GM19023 (cell line): ENCODE data around the gene PSD4.

ENCODE experiments used
- ATAC-seq: cut with Tn5 transposase; IDR thresholded peaks from one replicate; pipeline ENCODE4 v1.9.1; 2021; ENCODE audit warnings: mild to moderate bottlenecking, moderate library complexity; ENCODE audit not compliant: unreplicated experiment

Gene PSD4

GRCh38 chr2:113141451-113141850 is 32.3 kb upstream of the PSD4 start:
- no peak for ATAC-seq

- no peak for ATAC-seq
Observed at GRCh38 chr2:113142290-113142689, 31.5 kb upstream of the PSD4 start.

GRCh38 chr2:113144259-113144658 is 29.5 kb upstream of the PSD4 start:
- no peak for ATAC-seq

- ATAC-seq: no peak
Observed at GRCh38 chr2:113148606-113149552, 24.9 kb upstream of the PSD4 start.

- ATAC-seq: no peak
Observed at GRCh38 chr2:113149553-113150257, 24.1 kb upstream of the PSD4 start.

DNA sequence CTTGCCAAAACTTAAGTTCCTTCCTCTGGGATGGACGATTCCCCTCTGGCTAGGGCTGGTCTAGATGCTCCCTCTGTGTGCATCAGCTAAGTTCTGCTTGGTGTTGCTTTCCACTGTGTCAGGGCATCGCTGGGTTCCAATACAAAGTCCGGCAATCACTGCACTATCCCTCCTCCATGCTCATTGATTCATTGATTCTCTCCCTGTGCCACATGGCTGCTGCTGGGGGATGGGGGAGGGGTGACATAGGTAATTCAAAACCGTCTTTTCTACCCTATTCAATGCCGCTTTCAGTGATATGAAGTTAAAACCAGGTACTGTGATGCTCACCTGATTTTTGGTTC is 23.5 kb upstream of the PSD4 start:
- ATAC-seq: no peak

GRCh38 chr2:113155331-113155730 is 18.4 kb upstream of the PSD4 start:
- ATAC-seq: no peak

GRCh38 chr2:113156278-113157117 is 17.3 kb upstream of the PSD4 start:
- no peak for ATAC-seq

DNA sequence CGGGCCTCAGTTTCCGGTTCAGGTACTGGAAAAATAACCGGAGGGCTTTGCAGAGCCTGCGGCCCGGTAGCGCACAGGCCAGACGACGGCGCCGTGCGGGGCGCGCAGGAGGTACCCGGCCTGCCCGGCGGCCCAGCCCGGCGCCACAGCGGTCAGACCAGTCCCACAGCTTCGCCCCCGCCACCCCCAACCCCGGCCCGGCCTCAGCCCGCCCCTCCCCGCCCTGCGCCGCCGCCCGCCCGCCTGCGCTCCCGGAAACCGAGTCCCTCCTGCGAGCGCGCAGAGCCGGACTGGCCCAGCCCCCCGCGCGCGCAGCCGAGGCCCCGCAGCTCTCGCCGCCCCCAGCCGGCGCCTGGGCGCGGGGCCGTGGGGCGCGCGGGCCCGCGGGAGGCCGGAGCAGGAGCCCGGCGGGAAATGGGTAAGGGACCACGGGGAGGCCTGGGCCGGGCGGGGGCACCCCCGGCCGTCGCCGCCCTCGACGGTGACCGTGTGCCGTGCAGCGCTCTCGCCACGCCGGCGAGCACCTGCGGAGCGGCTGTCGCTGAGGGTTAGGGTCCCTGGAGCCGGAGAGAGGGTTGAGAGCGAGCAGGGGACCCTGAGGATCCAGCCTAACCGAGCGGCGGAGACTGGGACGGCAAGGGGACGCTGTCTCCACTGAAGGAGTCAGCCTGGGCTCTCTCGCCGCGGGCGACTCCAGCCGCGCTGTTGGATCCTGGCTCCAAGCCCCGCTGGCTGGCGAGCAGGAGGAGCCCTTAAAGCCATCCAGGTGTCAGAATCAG is 16.5 kb upstream of the PSD4 start:
- ATAC-seq: peak; percentile 76

- ATAC-seq: peak; percentile 20
Observed at GRCh38 chr2:113157897-113158753, 15.6 kb upstream of the PSD4 start.

DNA sequence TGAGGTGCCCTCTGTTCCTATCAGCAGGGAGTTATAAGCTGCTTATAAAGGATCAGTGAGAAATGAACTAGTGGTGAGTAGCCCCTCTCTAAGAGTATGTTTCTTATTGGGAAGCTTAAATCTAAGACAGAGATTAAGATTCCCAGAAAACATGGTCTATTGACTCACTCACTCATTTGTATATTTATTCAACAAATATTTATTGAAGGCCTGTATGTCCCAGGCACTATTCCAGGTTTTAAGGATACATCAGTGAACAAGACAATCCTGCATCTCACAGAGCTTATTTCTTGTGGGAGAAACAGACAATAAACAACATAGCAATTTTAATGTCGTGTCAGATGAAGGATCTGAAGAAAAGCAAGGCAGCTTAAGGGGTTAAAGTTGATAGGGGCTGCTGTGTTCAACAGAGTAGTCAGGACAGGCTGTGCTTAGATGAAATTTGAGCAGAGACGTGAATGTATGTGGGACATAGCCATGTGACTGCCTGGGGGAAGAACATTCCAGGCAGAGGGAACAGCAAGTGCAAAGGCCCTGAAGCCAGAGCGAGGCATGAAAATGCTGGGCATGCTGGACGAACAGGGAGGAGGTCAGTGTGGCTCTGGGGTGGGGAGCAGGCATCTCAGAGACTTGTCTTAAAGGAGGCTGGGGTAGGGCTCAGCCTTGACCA is 14.8 kb upstream of the PSD4 start:
- no peak for ATAC-seq

DNA sequence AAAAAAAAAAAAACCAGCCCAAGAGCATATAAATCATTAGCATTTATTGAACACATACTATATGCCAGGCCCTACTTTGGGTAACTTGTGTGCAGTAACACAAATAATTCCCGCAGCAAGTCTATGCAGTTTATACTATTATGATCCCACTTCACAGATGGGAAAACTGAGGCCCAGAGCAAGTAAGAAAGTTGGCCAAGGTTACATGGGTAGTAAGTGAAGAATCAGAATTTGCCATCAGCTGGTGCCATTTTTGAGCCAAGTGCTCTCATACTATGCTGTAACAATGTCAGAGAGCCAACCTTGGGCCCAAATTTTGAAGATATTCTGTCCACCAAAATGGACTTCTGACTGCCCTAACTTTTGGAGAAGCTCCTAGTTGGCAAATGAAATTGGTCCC is 13.5 kb upstream of the PSD4 start:
- ATAC-seq: no peak

DNA sequence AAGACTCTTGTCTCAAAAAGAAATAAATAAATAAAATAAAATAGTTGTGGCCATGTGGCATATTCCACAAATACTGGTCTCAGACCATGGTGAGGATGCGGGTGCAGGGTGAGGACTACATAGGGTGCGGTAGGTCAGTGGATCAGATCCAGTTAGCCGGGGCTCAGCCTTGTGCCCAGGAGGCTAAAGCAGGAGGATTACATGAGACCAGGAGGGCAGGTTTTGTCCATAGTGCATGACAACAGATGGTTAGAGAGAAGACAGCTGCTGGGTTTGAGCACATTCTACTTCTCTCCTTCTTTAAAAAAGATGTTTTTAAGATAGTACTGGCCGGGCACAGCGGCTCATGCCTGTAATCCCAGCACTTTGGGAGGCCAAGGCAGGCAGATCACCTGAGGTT is 12.8 kb upstream of the PSD4 start:
- ATAC-seq: no peak

- no peak for ATAC-seq
Observed at GRCh38 chr2:113162173-113162572, 11.6 kb upstream of the PSD4 start.

DNA sequence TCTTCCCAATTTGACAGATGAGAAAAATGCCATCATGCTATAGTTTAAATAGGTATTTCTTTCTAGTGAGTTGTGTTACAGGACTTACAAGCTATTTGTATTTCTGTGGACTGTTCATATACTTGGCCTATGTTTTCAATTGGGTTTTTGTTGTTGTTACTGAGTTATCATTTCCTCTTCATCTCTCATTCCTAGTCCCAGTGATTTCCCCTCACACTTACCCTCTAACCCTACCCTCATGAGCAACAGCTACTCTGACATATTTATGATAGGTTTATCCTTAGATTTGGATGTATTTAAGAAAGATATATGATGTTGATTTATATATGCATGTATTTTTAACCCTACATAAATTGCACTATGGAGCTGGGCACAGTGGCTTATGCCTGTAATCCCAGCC is 10.9 kb upstream of the PSD4 start:
- no peak for ATAC-seq

GRCh38 chr2:113164215-113164929 is 9.4 kb upstream of the PSD4 start:
- ATAC-seq: no peak

GRCh38 chr2:113164930-113165585 is 8.7 kb upstream of the PSD4 start:
- no peak for ATAC-seq

GRCh38 chr2:113166187-113166645 is 7.6 kb upstream of the PSD4 start:
- no peak for ATAC-seq
